Neural cell (in vitro differentiated cells): ENCODE measurements around the gene KRTAP4-16.

Experiments used
- CTCF ChIP-seq: fragments of 450-650 bp; IDR thresholded peaks from 2 replicates; pipeline ENCODE4 v1.5.1; 2014; ENCODE audit warnings: antibody characterized with exemption, mild to moderate bottlenecking, moderate library complexity; ENCODE audit not compliant: poor library complexity, severe bottlenecking
- EZH2 ChIP-seq: fragments of 200-600, 300-800 bp; shearing (Covaris generic), sonication (generic); IDR thresholded peaks from 2 replicates; pipeline ENCODE4 v1.6.1; 2014; ENCODE audit warnings: antibody characterized with exemption, low read length, borderline replicate concordance, mild to moderate bottlenecking; ENCODE audit not compliant: insufficient read depth, poor library complexity, severe bottlenecking
- POLR2AphosphoS5 ChIP-seq: IDR thresholded peaks from 2 replicates; pipeline ENCODE4 v1.6.1; 2012
- RAD21 ChIP-seq: fragments of 450-650 bp; conservative IDR thresholded peaks from 2 replicates; pipeline ENCODE4 v1.6.1; 2014; ENCODE audit warnings: antibody characterized with exemption, mild to moderate bottlenecking, moderate library complexity

- no peak for TF ChIP-seq CTCF
- TF ChIP-seq RAD21 = no peak
- no peak for TF ChIP-seq EZH2
- TF ChIP-seq POLR2AphosphoS5 = no peak
These were observed 1.9 kb upstream of the KRTAP4-16 start for GRCh38 chr17:41103896-41104295.
